ENCODE data around the gene KLK10. TPM values are rescaled to one million over a fixed set of nuclear protein-coding genes. Genes with fewer than 3 reads are reported as not detected.

Gene KLK10
- total RNA-seq, 6 donors from 2014 or later = 4.8 to 21.7 (median 18.6) TPM; not detected in 1

- peaks cover 7 to 12% (median 8%) of the 10 kb centered on the region in 4 donors for H3K4me1 ChIP-seq
- no peak overlapping the region for H3K4me3 ChIP-seq
- no peak for DNase-seq
- ATAC-seq (ENCODE audit: low FRiP score in 2 of 2) = no peak
- no peaks in the 10 kb centered on the region for H3K36me3 ChIP-seq
- 74 to 76% methylated on average over 12 of the region's 12 CpGs for WGBS, 2 donors
- H3K27ac ChIP-seq = no peak overlapping the region
- peaks cover 0 to 11% (median 5%) of the 10 kb centered on the region in 4 donors for H3K27me3 ChIP-seq
- TF ChIP-seq POLR2AphosphoS5 (IDR thresholded peaks at IDR 0.05) = no peak
- TF ChIP-seq EP300 (IDR thresholded peaks at IDR 0.05) = no peak
- TF ChIP-seq CTCF (IDR thresholded peaks at IDR 0.05) = no peak
- no peak for TF ChIP-seq POLR2A (IDR thresholded peaks at IDR 0.05)
- H3K9me3 ChIP-seq = no peaks in the 10 kb centered on the region
These were observed 6.8 kb downstream of the KLK10 start for GRCh38 chr19:51012661-51013190.

- Histone ChIP-seq H3K27me3 (peaks cover 0 to 6% (median 0%) of the 10 kb centered on the region in 4 donors), H3K9me3 (no peaks in the 10 kb centered on the region), H3K27ac (no peak overlapping the region), H3K36me3 (no peaks in the 10 kb centered on the region), H3K4me3 (no peak overlapping the region), H3K4me1 (no peaks in the 10 kb centered on the region)
- DNase-seq = no peak
- no peak for ATAC-seq (ENCODE audit: low FRiP score in 2 of 2)
- 63 to 65% methylated on average over 4 of the region's 4 CpGs for WGBS, 2 donors
- TF ChIP-seq POLR2AphosphoS5 (IDR thresholded peaks at IDR 0.05) (no peak), CTCF (IDR thresholded peaks at IDR 0.05) (no peak), POLR2A (IDR thresholded peaks at IDR 0.05) (no peak)
These were observed 9.3 kb downstream of the KLK10 start for GRCh38 chr19:51010066-51010795.

GRCh38 chr19:51009061-51009891, 10.2 kb downstream of the KLK10 start:
- Histone ChIP-seq H3K36me3 (no peaks in the 10 kb centered on the region), H3K27ac (no peak overlapping the region), H3K9me3 (no peaks in the 10 kb centered on the region), H3K27me3 (peaks cover 0 to 6% (median 0%) of the 10 kb centered on the region in 4 donors), H3K4me1 (no peaks in the 10 kb centered on the region), H3K4me3 (no peak overlapping the region)
- TF ChIP-seq CTCF (IDR thresholded peaks at IDR 0.05) (no peak), EP300 (IDR thresholded peaks at IDR 0.05) (no peak), POLR2AphosphoS5 (IDR thresholded peaks at IDR 0.05) (no peak), POLR2A (IDR thresholded peaks at IDR 0.05) (no peak)
- DNase-seq (no peak), ATAC-seq (ENCODE audit: low FRiP score in 2 of 2) (no peak)
- 60 to 66% methylated on average over 16 to 19 of the region's 19 CpGs for WGBS, 2 donors

- DNase-seq (no peak), ATAC-seq (ENCODE audit: low FRiP score in 2 of 2) (no peak)
- WGBS, 2 donors = 80 to 86% methylated on average over 3 of the region's 3 CpGs
- H3K4me3 ChIP-seq = no peak overlapping the region
- no peaks in the 10 kb centered on the region for H3K9me3 ChIP-seq
- no peak overlapping the region for H3K27ac ChIP-seq
- H3K4me1 ChIP-seq = peaks cover 0 to 4% (median 0%) of the 10 kb centered on the region in 4 donors
- TF ChIP-seq CTCF (IDR thresholded peaks at IDR 0.05) (no peak), POLR2A (IDR thresholded peaks at IDR 0.05) (no peak), EP300 (IDR thresholded peaks at IDR 0.05) (no peak), POLR2AphosphoS5 (IDR thresholded peaks at IDR 0.05) (no peak)
- no peaks in the 10 kb centered on the region for H3K36me3 ChIP-seq
- peaks cover 0 to 11% (median 2%) of the 10 kb centered on the region in 4 donors for H3K27me3 ChIP-seq
These were observed 12.0 kb downstream of the KLK10 start for GRCh38 chr19:51007488-51007887.

Data from upper lobe of left lung (tissue), 6 donors.